Astrocyte of the spinal cord (primary cell): ENCODE data around the gene ATP9B.

Experiments
- DNase-seq: peaks from one replicate; pipeline ENCODE4 v3.0.0; 2011; ENCODE audit warnings: low read depth, low spot score
- H3K4me3 ChIP-seq: 2 replicates; pipeline ENCODE4 v1.5.1; 2011; ENCODE audit warnings: low read depth, mild to moderate bottlenecking, low read length, moderate library complexity
- CTCF ChIP-seq: IDR thresholded peaks from 2 replicates; pipeline ENCODE4 v1.5.1; 2012; ENCODE audit warnings: low read depth, mild to moderate bottlenecking, low read length, inconsistent platforms
- in situ Hi-C: cut with HindIII; loops from 2 replicates; pipeline ENCODE4 v1.10.0; 2017; ENCODE audit warnings: low sequenced_read_pairs

ATP9B gene

GRCh38 chr18:79118797-79119196 is 49.6 kb downstream of the ATP9B start:
- in situ Hi-C loops: no loop called here
- no peak for TF ChIP-seq CTCF

GRCh38 chr18:79121746-79122474 is 52.7 kb downstream of the ATP9B start:
- in situ Hi-C loops: no loop called here
- peak; percentile 24 for DNase-seq
- no peak overlapping the region for H3K4me3 ChIP-seq
- no peak for TF ChIP-seq CTCF

More at GRCh38 chr18:79118797-79119196, 49.6 kb downstream of the ATP9B start:
- no peak for DNase-seq
- H3K4me3 ChIP-seq: no peak overlapping the region

GRCh38 chr18:79123948-79124347 is 54.8 kb downstream of the ATP9B start:
- in situ Hi-C loops: no loop called here
- no peak for DNase-seq
- TF ChIP-seq CTCF: no peak

GRCh38 chr18:79129120-79129519 is 59.9 kb downstream of the ATP9B start:
- DNase-seq: no peak
- in situ Hi-C loops: no loop called here
- no peak for TF ChIP-seq CTCF
- no peak overlapping the region for H3K4me3 ChIP-seq

More at GRCh38 chr18:79123948-79124347, 54.8 kb downstream of the ATP9B start:
- H3K4me3 ChIP-seq: no peak overlapping the region

- in situ Hi-C loops: no loop called here
- TF ChIP-seq CTCF: no peak
- DNase-seq: no peak
- no peak overlapping the region for H3K4me3 ChIP-seq
Measured at GRCh38 chr18:79133724-79134123, 64.5 kb downstream of the ATP9B start.

- no peak for TF ChIP-seq CTCF
- H3K4me3 ChIP-seq: no peak overlapping the region
- in situ Hi-C loops: no loop called here
- no peak for DNase-seq
Measured at GRCh38 chr18:79135924-79136323, 66.7 kb downstream of the ATP9B start.

GRCh38 chr18:79136742-79137141 is 67.5 kb downstream of the ATP9B start:
- no peak for TF ChIP-seq CTCF
- in situ Hi-C loops: no loop called here
- H3K4me3 ChIP-seq: no peak overlapping the region
- DNase-seq: peak; percentile 3
